Measurements from ENCODE around the gene TLK2. TPM values are rescaled to one million over a fixed set of nuclear protein-coding genes. Genes with fewer than 3 reads are reported as not detected.
"Not testable (repeated sequence)": the region's sequence is repeated elsewhere in the genome, so short reads cannot be mapped to it uniquely, and the experiment has no call there.

Gene TLK2
- total RNA-seq, 2 donors from 2014 or later, result 37.0 to 42.0 TPM

DNA sequence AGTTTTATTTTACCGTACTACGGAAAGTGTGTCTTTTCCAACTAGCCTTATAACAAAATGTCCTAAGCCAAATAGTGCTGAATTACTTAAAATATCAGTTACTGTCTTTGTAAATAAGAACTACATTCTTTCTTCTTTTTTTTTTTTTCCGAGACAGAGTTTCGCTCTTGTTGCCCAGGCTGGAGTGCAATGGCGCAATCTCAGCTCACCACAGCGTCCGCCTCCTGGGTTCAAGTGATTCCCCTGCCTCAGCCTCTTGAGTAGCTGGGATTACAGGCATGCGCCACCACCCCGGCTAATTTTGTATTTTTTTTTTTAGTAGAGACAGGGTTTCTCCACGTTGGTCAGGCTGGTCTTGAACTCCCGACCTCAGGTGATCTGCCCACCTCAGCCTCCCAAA lies 113.2 kb downstream of the TLK2 start:
- DNase-seq (ENCODE audit: low spot score); intact Hi-C loops (cut with DNase I): not testable (repeated sequence)

DNA sequence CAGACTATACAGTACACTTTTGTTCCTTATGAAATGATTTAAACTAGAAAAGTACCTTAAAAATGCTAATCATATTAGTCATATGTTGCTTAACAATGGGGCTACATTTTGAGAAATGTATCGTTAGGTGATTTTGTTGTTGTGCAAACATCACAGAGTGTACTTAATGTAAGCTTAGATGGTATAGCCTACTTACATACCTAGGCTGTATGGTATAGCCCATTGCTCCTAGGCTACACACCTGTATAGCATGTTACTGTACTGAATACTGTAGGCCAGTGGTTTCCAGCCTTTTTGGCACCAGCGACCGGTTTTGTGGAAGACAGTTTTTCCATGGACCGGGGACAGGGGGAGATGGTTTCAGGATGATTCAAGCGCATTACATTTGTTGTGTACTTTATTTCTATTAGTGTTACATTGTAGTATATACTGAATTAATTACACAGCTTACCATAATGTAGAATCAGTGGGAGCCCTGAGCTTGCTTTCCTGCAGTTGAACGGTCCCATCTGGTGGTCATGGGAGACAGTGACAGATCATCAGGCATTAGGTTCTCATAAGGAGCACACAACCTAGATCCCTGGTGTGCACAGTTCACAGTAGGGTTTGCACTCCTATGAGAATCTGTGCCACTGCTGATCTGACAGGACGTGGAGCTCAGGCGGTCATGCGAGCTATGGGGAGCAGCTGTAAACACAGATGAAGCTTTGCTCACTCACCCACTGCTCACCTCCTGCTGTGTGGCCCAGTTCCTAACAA lies 113.9 kb downstream of the TLK2 start:
- intact Hi-C loops (cut with DNase I), result no loop called here
- DNase-seq (ENCODE audit: low spot score), result no peak

GRCh38 chr17:62595484-62595883 lies 116.9 kb downstream of the TLK2 start:
- no peak for DNase-seq (ENCODE audit: low spot score)
- intact Hi-C loops (cut with DNase I), result no loop called here

- intact Hi-C loops (cut with DNase I), result no loop called here
- no peak for DNase-seq (ENCODE audit: low spot score)
These were observed 118.0 kb downstream of the TLK2 start for GRCh38 chr17:62596662-62597061.

- intact Hi-C loops (cut with DNase I), result no loop called here
- DNase-seq (ENCODE audit: low spot score), result no peak
These were observed 118.5 kb downstream of the TLK2 start for GRCh38 chr17:62597150-62597549.

GRCh38 chr17:62597920-62598319 lies 119.3 kb downstream of the TLK2 start:
- intact Hi-C loops (cut with DNase I), result no loop called here
- no peak for DNase-seq (ENCODE audit: low spot score)

DNA sequence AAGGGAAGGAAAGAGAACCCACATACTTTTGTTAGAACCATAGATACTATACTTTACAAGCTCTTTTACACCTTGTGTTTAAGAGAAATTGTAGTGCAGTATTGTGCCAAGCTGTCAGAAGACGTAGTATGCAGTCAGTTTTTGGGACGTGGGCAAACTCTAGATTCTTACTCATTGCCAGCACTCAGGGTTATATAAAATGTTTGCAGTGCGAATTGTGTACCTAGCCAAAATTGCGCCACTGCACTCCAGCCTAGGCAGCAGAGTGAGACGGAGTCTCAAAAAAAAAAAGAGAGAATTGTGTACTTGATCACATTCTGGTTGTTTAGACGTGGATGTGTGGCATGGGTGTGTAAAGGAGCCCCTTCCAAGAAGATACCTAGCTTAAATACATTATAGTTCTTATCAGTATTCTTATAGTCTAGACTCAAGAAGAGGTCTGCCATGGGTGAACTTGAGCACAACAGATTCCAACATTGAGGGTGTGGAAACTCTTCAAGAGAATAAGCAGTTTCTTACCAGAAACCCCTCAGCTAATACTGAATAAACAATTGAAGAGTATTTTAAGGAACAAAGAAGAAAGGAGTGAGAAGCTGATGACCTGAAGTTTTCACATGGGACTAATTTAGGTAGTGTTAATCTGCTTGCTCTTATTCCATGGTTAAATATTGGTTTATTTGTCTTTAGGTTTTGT lies 121.5 kb downstream of the TLK2 start:
- no peak for DNase-seq (ENCODE audit: low spot score)
- intact Hi-C loops (cut with DNase I), result no loop called here

DNA sequence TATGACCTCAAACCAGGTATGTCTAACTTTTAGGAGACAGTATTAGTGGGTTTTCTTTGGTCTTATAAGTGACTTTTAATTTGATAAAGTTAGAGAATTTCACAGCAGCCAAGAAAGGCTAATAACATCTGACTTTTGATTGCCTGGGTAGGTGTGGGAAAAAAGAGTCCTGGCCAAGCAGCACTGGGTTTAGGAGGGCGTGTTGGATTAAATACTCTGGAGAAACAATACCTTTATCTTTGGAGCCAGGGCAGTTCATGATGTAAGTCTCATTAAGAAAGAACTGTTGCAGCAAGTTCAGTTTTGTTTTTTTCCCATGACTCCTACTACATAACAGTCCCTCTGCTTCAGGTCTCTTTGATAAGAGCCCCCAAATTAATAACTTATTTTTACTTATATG lies 122.2 kb downstream of the TLK2 start:
- DNase-seq (ENCODE audit: low spot score), result no peak
- intact Hi-C loops (cut with DNase I), result no loop called here

DNA sequence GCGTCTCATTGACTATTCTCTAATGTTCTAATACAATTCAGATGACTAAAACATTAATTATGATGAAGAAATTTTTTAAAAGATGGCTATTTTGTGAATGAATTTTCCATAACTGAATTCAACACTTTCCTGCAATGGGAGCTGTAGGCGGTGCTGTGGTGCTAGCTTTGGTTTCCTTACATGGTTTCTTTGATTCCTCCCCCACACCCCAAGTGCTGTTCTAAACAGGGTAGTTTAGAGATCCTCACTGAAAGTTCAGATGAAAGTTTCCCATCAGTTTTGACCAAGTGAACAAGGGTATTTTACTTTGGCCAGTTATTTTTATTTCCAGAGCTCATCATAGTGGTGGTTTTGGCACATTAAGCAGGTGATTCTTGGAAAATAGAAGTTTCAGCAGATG lies 122.8 kb downstream of the TLK2 start:
- intact Hi-C loops (cut with DNase I), result no loop called here
- DNase-seq (ENCODE audit: low spot score), result no peak

- intact Hi-C loops (cut with DNase I); DNase-seq (ENCODE audit: low spot score): not testable (repeated sequence)
These were observed 125.2 kb downstream of the TLK2 start for GRCh38 chr17:62603783-62604182.

DNA sequence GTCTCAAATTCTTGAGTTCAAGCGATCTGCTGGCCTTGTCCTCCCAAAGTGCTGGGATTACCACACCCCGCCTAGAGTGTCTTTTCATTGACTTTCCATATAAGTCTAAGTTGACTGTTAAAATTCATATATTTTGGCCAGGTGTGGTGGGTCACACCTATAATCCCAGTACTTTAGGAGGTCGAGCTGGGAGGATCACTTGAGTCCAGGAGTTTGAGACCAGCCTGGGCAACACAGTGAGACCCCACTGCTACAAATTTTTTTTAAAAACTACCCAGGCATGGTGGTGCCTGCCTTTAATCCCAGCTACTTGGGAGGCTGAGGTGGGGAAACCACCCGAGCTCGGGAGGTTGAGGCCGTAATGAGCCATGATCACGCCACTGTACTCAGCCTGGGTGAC lies 127.0 kb downstream of the TLK2 start:
- DNase-seq (ENCODE audit: low spot score), result no peak
- intact Hi-C loops (cut with DNase I), result no loop called here

DNA sequence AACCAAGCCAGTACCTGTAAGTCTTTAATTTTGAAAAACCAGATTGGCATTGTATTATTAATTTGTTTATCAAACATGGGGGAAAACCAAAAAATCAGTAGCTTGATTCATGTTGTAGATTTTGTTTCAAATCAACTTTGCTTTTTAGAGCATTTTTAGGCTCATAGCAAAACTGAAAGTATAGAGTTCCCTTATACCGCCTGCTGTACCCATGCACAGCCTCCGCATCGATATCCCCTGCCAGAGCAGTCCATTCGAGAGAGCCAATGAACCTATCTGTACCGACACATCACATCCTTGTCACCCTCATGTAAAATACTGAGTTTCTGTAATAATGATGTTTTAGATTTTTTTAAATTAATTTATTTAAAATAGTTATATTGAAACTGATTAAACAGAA lies 132.7 kb downstream of the TLK2 start:
- DNase-seq (ENCODE audit: low spot score), result no peak
- intact Hi-C loops (cut with DNase I), result no loop called here

DNA sequence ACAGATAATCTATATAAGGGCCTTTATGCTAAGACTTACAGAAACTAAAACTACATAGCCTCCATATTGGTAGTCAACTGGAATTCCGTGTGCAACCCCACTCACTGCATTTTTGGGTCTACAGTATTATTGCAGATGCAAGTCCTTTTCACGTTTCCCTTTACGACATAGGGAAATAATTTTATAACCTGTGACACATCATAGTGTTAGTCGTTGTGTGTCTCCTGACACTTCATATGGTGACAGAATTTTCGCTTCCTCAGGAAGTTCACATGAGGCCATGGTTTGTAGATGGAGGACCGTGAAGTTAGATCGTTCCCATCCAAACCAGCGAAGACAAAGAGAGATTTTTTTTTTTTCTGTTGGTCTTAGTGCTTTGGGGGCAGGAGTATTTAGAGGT lies 133.1 kb downstream of the TLK2 start:
- DNase-seq (ENCODE audit: low spot score), result no peak
- intact Hi-C loops (cut with DNase I), result no loop called here

DNA sequence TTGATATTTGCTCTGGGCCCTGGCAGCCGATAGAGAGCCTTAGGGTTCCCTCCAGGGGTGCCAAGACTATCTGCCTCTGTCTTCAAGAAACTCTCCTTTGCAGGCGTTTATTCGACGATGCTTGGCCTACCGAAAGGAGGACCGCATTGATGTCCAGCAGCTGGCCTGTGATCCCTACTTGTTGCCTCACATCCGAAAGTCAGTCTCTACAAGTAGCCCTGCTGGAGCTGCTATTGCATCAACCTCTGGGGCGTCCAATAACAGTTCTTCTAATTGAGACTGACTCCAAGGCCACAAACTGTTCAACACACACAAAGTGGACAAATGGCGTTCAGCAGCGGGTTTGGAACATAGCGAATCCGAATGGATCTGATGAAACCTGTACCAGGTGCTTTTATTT lies 133.7 kb downstream of the TLK2 start:
- intact Hi-C loops (cut with DNase I); DNase-seq (ENCODE audit: low spot score): not testable (repeated sequence)

DNA sequence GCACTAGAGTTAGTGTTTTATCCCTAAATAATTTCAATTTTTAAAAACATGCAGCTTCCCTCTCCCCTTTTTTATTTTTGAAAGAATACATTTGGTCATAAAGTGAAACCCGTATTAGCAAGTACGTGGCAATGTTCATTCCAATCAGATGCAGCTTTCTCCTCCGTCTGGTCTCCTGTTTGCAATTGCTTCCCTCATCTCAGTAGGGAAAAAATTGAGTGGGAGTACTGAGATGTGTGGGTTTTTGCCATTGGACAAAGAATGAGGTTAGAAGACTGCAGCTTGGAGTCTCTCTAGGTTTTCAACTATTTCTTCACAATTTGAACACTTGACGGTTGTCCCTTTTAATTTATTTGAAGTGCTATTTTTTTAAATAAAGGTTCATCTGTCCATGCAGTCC lies 134.5 kb downstream of the TLK2 start:
- DNase-seq (ENCODE audit: low spot score); intact Hi-C loops (cut with DNase I): not testable (repeated sequence)

DNA sequence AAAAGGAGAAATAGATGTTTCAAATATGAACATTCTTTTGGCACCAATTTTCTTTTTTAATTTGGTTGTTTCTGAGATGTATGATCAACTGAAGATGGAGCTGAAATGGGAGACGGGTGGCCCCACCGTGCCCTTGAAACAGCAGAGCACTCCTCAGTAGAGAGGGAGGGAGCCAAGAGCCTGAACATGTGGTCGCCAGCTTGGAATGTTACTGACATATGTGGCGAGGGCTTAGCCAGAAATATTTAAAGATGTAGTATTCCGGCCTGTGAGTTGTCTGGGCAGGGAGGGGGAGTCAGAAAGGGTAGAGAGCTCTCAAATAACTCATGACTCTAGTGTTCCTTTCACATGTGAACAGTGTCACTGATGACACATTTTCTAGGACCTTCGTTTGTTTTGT lies 135.5 kb downstream of the TLK2 start:
- intact Hi-C loops (cut with DNase I), result no loop called here
- DNase-seq (ENCODE audit: low spot score), result no peak

- no peak for DNase-seq (ENCODE audit: low spot score)
- intact Hi-C loops (cut with DNase I), result no loop called here
These were observed 136.9 kb downstream of the TLK2 start for GRCh38 chr17:62615503-62615902.

- no peak for DNase-seq (ENCODE audit: low spot score)
- intact Hi-C loops (cut with DNase I), result no loop called here
These were observed 138.6 kb downstream of the TLK2 start for GRCh38 chr17:62616993-62617893.

- no peak for DNase-seq (ENCODE audit: low spot score)
- intact Hi-C loops (cut with DNase I), result no loop called here
These were observed 139.4 kb downstream of the TLK2 start for GRCh38 chr17:62617894-62618472.
